ENCODE data around the gene ALG3. TPM values are rescaled to one million over a fixed set of nuclear protein-coding genes. Genes with fewer than 3 reads are reported as not detected.

ALG3 gene
- total and polyA plus RNA-seq, 2 donors (not counting 3 experiments of a cell fraction or from before 2014, with no cell fraction given) = 42.9 to 99.9 TPM

GRCh38 chr3:184238246-184238818 is 10.4 kb downstream of the ALG3 start:
- TF ChIP-seq GATA2 (IDR thresholded peaks at IDR 0.05; ENCODE audit: insufficient read depth, insufficient read length, low read depth, low read length) (no peak), CTCF (IDR thresholded peaks at IDR 0.05; ENCODE audit: extremely low read depth in 1 of 2, insufficient read depth in 1 of 2, low read depth in 1 of 2, low read length in 2 of 2) (no peak), POLR2AphosphoS5 (IDR thresholded peaks at IDR 0.05; ENCODE audit: insufficient read depth, low read depth, low read length) (no peak), MYC (IDR thresholded peaks at IDR 0.05; ENCODE audit: low read depth, low read length) (no peak), FOS (IDR thresholded peaks at IDR 0.05; ENCODE audit: borderline replicate concordance, insufficient read depth, low read length) (no peak), POLR2A (IDR thresholded peaks at IDR 0.05; ENCODE audit: low read depth, low read length) (no peak), EZH2 (IDR thresholded peaks at IDR 0.05; ENCODE audit: borderline replicate concordance, low read depth, low read length, severe bottlenecking) (no peak), JUN (IDR thresholded peaks at IDR 0.05; ENCODE audit: borderline replicate concordance, insufficient read depth, insufficient read length, low read depth) (no peak), MAX (IDR thresholded peaks at IDR 0.05; ENCODE audit: insufficient read depth, insufficient read length) (no peak)
- Histone ChIP-seq H3K27ac (ENCODE audit: insufficient read depth, low read depth, low read length) (no peak overlapping the region), H3K9ac (replicated peaks; ENCODE audit: extremely low read depth, insufficient read depth, low read length) (no peak overlapping the region), H3K4me1 (ENCODE audit: control insufficient read depth, extremely low read depth, insufficient read depth, low read length) (no peaks in the 10 kb centered on the region), H3K9me1 (replicated peaks; ENCODE audit: control insufficient read depth, extremely low read depth, insufficient read depth, low read length) (no peaks in the 10 kb centered on the region), H3K4me2 (ENCODE audit: insufficient read depth, low read length) (no peak overlapping the region), H3K27me3 (ENCODE audit: control insufficient read depth in 2 of 2, insufficient read depth in 2 of 2, low read length in 2 of 2) (no peaks in the 10 kb centered on the region), H4K20me1 (replicated peaks; ENCODE audit: control insufficient read depth, extremely low read depth, insufficient read depth, low read length) (no peaks in the 10 kb centered on the region), H3K9me3 (replicated peaks; ENCODE audit: control insufficient read depth, insufficient read depth, low read length) (no peaks in the 10 kb centered on the region), H3K36me3 (ENCODE audit: control insufficient read depth in 2 of 2, extremely low read depth in 1 of 2, insufficient read depth in 2 of 2, low read length in 2 of 2) (peaks cover 0 to 7% of the 10 kb centered on the region in 2 experiments), H3K4me3 (replicated peaks in 1 of 3; ENCODE audit: insufficient read depth in 1 of 3, low read depth in 1 of 3, low read length in 3 of 3) (no peak overlapping the region), H2AFZ (ENCODE audit: low read depth, low read length) (no peak overlapping the region), H3K79me2 (ENCODE audit: control insufficient read depth, insufficient read depth, low read length) (no peaks in the 10 kb centered on the region)
- dilution Hi-C loops (cut with MboI; ENCODE audit: extremely low pct_ligation_motif_present, low sequenced_read_pairs) (no loop called here), intact Hi-C loops (cut with micrococcal nuclease) (no loop called here)
- BruUV-seq (replicated peaks) = no TSS peak
- CTCF ChIA-PET = interaction anchor here (1.3 to 8.1 kb wide), 3 partner anchors 11 to 341 kb away, joined by 5 to 98 read pairs (median 54); partner anchors contain the start of gene VWA5B2
- FAIRE-seq = no peak
- POLR2A ChIA-PET = no interaction called here
- DNase-seq (ENCODE audit: low read depth, low spot score) = no peak

Data from endothelial cell of umbilical vein (primary cell).